Measurements from ENCODE around the gene INPP5K. TPM values are rescaled to one million over a fixed set of nuclear protein-coding genes. Genes with fewer than 3 reads are reported as not detected.
A peak's percentile ranks its signal among the peaks of the same experiment; 100 is the strongest.
"Not testable (repeated sequence)": the region's sequence is repeated elsewhere in the genome, so short reads cannot be mapped to it uniquely, and the experiment has no call there.

INPP5K gene
- 10 to 100 TPM; 22.5 to 30.2 TPM for total RNA-seq
- polyA plus RNA-seq (ENCODE audit: insufficient read length in 2 of 2): 10 to 100 TPM; 32.4 to 38.9 TPM
- long read RNA-seq, donor 1, partial matches to known transcripts: 0 of 7 reads
- long read RNA-seq, donor 1, other reads (novel, unspliced or antisense): 0 of 7 reads
- long read RNA-seq, donor 2, partial matches to known transcripts: 0 of 4 reads
- long read RNA-seq, donor 2, other reads (novel, unspliced or antisense): 0 of 4 reads
- long read RNA-seq, donor 3, partial matches to known transcripts: 0 of 1 reads
- long read RNA-seq, donor 3, other reads (novel, unspliced or antisense): 0 of 1 reads
- long read RNA-seq, donor 4, partial matches to known transcripts: 0 of 4 reads
- long read RNA-seq, donor 4, other reads (novel, unspliced or antisense): 0 of 4 reads

- Histone ChIP-seq H3K4me3 (ENCODE audit: low read depth, low read length) (peak within 1 kb of the TSS; percentile 100), H3K27ac (ENCODE audit: low read depth, low read length) (peak within 1 kb of the TSS; percentile 92), H3K4me1 (ENCODE audit: control insufficient read depth, insufficient read depth, low read length) (peaks cover 42% of the 10 kb centered on the region), H3K9me3 (ENCODE audit: control insufficient read depth, insufficient read depth, low read length) (no peaks in the 10 kb centered on the region), H3K27me3 (ENCODE audit: control insufficient read depth, insufficient read depth, low read length) (no peaks in the 10 kb centered on the region), H3K36me3 (ENCODE audit: control insufficient read depth, insufficient read depth, low read length) (peaks cover 48% of the 10 kb centered on the region)
- under 1% methylated on average over 91 of the region's 91 CpGs for WGBS (ENCODE audit: insufficient coverage)
- DNase-seq (ENCODE audit: low read depth in 4 of 6, low spot score in 6 of 6): peak; percentile 93 to 99 (median 96)
Observed at GRCh38 chr17:1516388-1517161, at the start of gene INPP5K. INPP5K (minus strand) TSS chr17:1516612; CDS start chr17:1516499, 113 bp downstream.

GRCh38 chr17:1565877-1566276 lies 49.5 kb upstream of the INPP5K start:
- WGBS (ENCODE audit: insufficient coverage): 56% methylated on average over 3 of the region's 6 CpGs
- no peak for DNase-seq (ENCODE audit: low read depth in 4 of 6, low spot score in 6 of 6)
- Histone ChIP-seq H3K4me3 (ENCODE audit: low read depth, low read length) (no peak overlapping the region), H3K27ac (ENCODE audit: low read depth, low read length) (no peak overlapping the region), H3K36me3 (ENCODE audit: control insufficient read depth, insufficient read depth, low read length) (no peaks in the 10 kb centered on the region), H3K4me1 (ENCODE audit: control insufficient read depth, insufficient read depth, low read length) (peaks cover 19% of the 10 kb centered on the region), H3K27me3 (ENCODE audit: control insufficient read depth, insufficient read depth, low read length) (no peaks in the 10 kb centered on the region), H3K9me3 (ENCODE audit: control insufficient read depth, insufficient read depth, low read length) (no peaks in the 10 kb centered on the region)

GRCh38 chr17:1563786-1564613 lies 47.6 kb upstream of the INPP5K start:
- Histone ChIP-seq H3K9me3 (ENCODE audit: control insufficient read depth, insufficient read depth, low read length) (no peaks in the 10 kb centered on the region), H3K4me1 (ENCODE audit: control insufficient read depth, insufficient read depth, low read length) (peaks cover 34% of the 10 kb centered on the region), H3K4me3 (ENCODE audit: low read depth, low read length) (no peak overlapping the region), H3K27ac (ENCODE audit: low read depth, low read length) (no peak overlapping the region), H3K36me3 (ENCODE audit: control insufficient read depth, insufficient read depth, low read length) (peaks cover 3% of the 10 kb centered on the region), H3K27me3 (ENCODE audit: control insufficient read depth, insufficient read depth, low read length) (no peaks in the 10 kb centered on the region)
- no peak for DNase-seq (ENCODE audit: low read depth in 4 of 6, low spot score in 6 of 6)
- 76% methylated on average over 15 of the region's 19 CpGs for WGBS (ENCODE audit: insufficient coverage)

GRCh38 chr17:1563471-1563785 lies 47.0 kb upstream of the INPP5K start:
- WGBS (ENCODE audit: insufficient coverage): 81% methylated on average over 12 of the region's 15 CpGs
- DNase-seq (ENCODE audit: low read depth in 4 of 6, low spot score in 6 of 6); H3K27me3 ChIP-seq (ENCODE audit: control insufficient read depth, insufficient read depth, low read length); H3K9me3 ChIP-seq (ENCODE audit: control insufficient read depth, insufficient read depth, low read length); H3K36me3 ChIP-seq (ENCODE audit: control insufficient read depth, insufficient read depth, low read length); H3K27ac ChIP-seq (ENCODE audit: low read depth, low read length): not testable (repeated sequence)
- peaks cover 38% of the 10 kb centered on the region for H3K4me1 ChIP-seq (ENCODE audit: control insufficient read depth, insufficient read depth, low read length)
- H3K4me3 ChIP-seq (ENCODE audit: low read depth, low read length): peak overlapping the region; percentile 47

GRCh38 chr17:1562176-1562643 lies 45.8 kb upstream of the INPP5K start:
- Histone ChIP-seq H3K27ac (ENCODE audit: low read depth, low read length) (no peak overlapping the region), H3K9me3 (ENCODE audit: control insufficient read depth, insufficient read depth, low read length) (no peaks in the 10 kb centered on the region), H3K27me3 (ENCODE audit: control insufficient read depth, insufficient read depth, low read length) (no peaks in the 10 kb centered on the region), H3K4me3 (ENCODE audit: low read depth, low read length) (peak overlapping the region; percentile 57), H3K36me3 (ENCODE audit: control insufficient read depth, insufficient read depth, low read length) (peaks cover 11% of the 10 kb centered on the region), H3K4me1 (ENCODE audit: control insufficient read depth, insufficient read depth, low read length) (peaks cover 47% of the 10 kb centered on the region)
- under 1% methylated on average over 43 of the region's 62 CpGs for WGBS (ENCODE audit: insufficient coverage)
- no peak for DNase-seq (ENCODE audit: low read depth in 4 of 6, low spot score in 6 of 6)

GRCh38 chr17:1561420-1562175 lies 45.2 kb upstream of the INPP5K start:
- peak overlapping the region; percentile 42 for H3K27ac ChIP-seq (ENCODE audit: low read depth, low read length)
- H3K36me3 ChIP-seq (ENCODE audit: control insufficient read depth, insufficient read depth, low read length): peaks cover 16% of the 10 kb centered on the region
- no peaks in the 10 kb centered on the region for H3K27me3 ChIP-seq (ENCODE audit: control insufficient read depth, insufficient read depth, low read length)
- WGBS (ENCODE audit: insufficient coverage): 5% methylated on average over 47 of the region's 47 CpGs
- peak in 1 of 6 donors; percentile 45 for DNase-seq (ENCODE audit: low read depth in 4 of 6, low spot score in 6 of 6)
- H3K4me1 ChIP-seq (ENCODE audit: control insufficient read depth, insufficient read depth, low read length): peaks cover 53% of the 10 kb centered on the region
- H3K9me3 ChIP-seq (ENCODE audit: control insufficient read depth, insufficient read depth, low read length): no peaks in the 10 kb centered on the region
- H3K4me3 ChIP-seq (ENCODE audit: low read depth, low read length): peak overlapping the region; percentile 57

GRCh38 chr17:1560858-1561355 lies 44.5 kb upstream of the INPP5K start:
- no peaks in the 10 kb centered on the region for H3K9me3 ChIP-seq (ENCODE audit: control insufficient read depth, insufficient read depth, low read length)
- peak overlapping the region; percentile 57 for H3K4me3 ChIP-seq (ENCODE audit: low read depth, low read length)
- peak overlapping the region; percentile 88 for H3K27ac ChIP-seq (ENCODE audit: low read depth, low read length)
- peaks cover 21% of the 10 kb centered on the region for H3K36me3 ChIP-seq (ENCODE audit: control insufficient read depth, insufficient read depth, low read length)
- H3K4me1 ChIP-seq (ENCODE audit: control insufficient read depth, insufficient read depth, low read length): peaks cover 58% of the 10 kb centered on the region
- H3K27me3 ChIP-seq (ENCODE audit: control insufficient read depth, insufficient read depth, low read length): no peaks in the 10 kb centered on the region
- no peak for DNase-seq (ENCODE audit: low read depth in 4 of 6, low spot score in 6 of 6)
- WGBS (ENCODE audit: insufficient coverage): 68% methylated on average over 5 of the region's 7 CpGs

- Histone ChIP-seq H3K9me3 (ENCODE audit: control insufficient read depth, insufficient read depth, low read length) (no peaks in the 10 kb centered on the region), H3K27me3 (ENCODE audit: control insufficient read depth, insufficient read depth, low read length) (no peaks in the 10 kb centered on the region), H3K27ac (ENCODE audit: low read depth, low read length) (peak overlapping the region; percentile 88), H3K4me3 (ENCODE audit: low read depth, low read length) (peak overlapping the region; percentile 57), H3K4me1 (ENCODE audit: control insufficient read depth, insufficient read depth, low read length) (peaks cover 64% of the 10 kb centered on the region), H3K36me3 (ENCODE audit: control insufficient read depth, insufficient read depth, low read length) (peaks cover 21% of the 10 kb centered on the region)
- no peak for DNase-seq (ENCODE audit: low read depth in 4 of 6, low spot score in 6 of 6)
- WGBS (ENCODE audit: insufficient coverage): 41% methylated on average over 13 of the region's 22 CpGs
Observed at GRCh38 chr17:1560101-1560857, 43.9 kb upstream of the INPP5K start.

Data from spinal cord (tissue), 10 donors.